A549 (cell line): ENCODE results near the gene EED. TPM values are rescaled to one million over a fixed set of nuclear protein-coding genes. Genes with fewer than 3 reads are reported as not detected.

ENCODE experiments used
- ATAC-seq, 2 experiments: fragments of 200-7000 bp in 1 of 2; fragments of >200 bp in 1 of 2; cut with Nextera tagmentation in 1 of 2; cut with Tn5 transposase in 1 of 2; 3 replicates each; pipeline versions ENCODE4 v1.8.0 to v1.9.1; 2018 to 2020; ENCODE audit warnings: mild to moderate bottlenecking in 1 of 2, moderate library complexity in 1 of 2
- CTCF ChIA-PET: fragments of 300-600 bp; sonication (Branson Sonifier 250); formaldehyde crosslinking; extraction: SDS; loops from one replicate; lab custom pipeline; 2021; ENCODE audit warnings: antibody characterized with exemption, inconsistent platforms; lab: Yijun Ruan, JAX
- POLR2A ChIA-PET: fragments of 350-600 bp; formaldehyde crosslinking; extraction: SDS; loops from one replicate; lab custom pipeline; 2021; ENCODE audit warnings: antibody characterized with exemption, inconsistent platforms; lab: Yijun Ruan, JAX
- DNase-seq, 2 experiments: peaks; one replicate each; pipeline versions ENCODE4 v3.0.0 to v3.0.0-alpha.2; 2011 to 2016; ENCODE audit warnings: low read depth in 1 of 2, low spot score in 1 of 2
- FAIRE-seq: peaks from 2 replicates; lab custom pipeline; 2011; peaks lifted over from hg19 to GRCh38; lab: Jason Lieb, UNC
- H3K27ac ChIP-seq, 2 experiments: fragments of >200 bp; sonication (Bioruptor Twin); formaldehyde crosslinking; 3 replicates each; pipeline ENCODE4 v1.5.1; 2016 to 2017
- H3K4me1 ChIP-seq: fragments of >200 bp; sonication (Bioruptor Twin); formaldehyde crosslinking; 3 replicates; pipeline ENCODE4 v1.6.1; 2016
- H3K4me2 ChIP-seq: fragments of >200 bp; sonication (Bioruptor Twin); formaldehyde crosslinking; 3 replicates; pipeline ENCODE4 v1.6.1; 2016
- H3K4me3 ChIP-seq: fragments of >200 bp; sonication (Bioruptor Twin); formaldehyde crosslinking; 3 replicates; pipeline ENCODE4 v1.5.1; 2016
- H3K9me3 ChIP-seq: fragments of >200 bp; sonication (Bioruptor Twin); formaldehyde crosslinking; 3 replicates; pipeline ENCODE4 v1.6.1; 2016
- BCL3 ChIP-seq: fragments of >200 bp; sonication (Bioruptor Twin); formaldehyde crosslinking; IDR thresholded peaks from 3 replicates; pipeline ENCODE4 v1.6.1; 2016
- CEBPB ChIP-seq, 2 experiments: fragments of >200 bp in 1 of 2; sonication (Bioruptor Twin) in 1 of 2; formaldehyde crosslinking in 1 of 2; IDR thresholded peaks; 2 replicates each; pipeline ENCODE4 v1.6.1; 2012 to 2016
- E2F6 ChIP-seq: IDR thresholded peaks from 2 replicates; pipeline ENCODE4 v1.6.1; 2012; ENCODE audit warnings: low read depth, borderline replicate concordance
- EHF ChIP-seq: fragments of 250-450 bp; sonication (Bioruptor Pico); IDR thresholded peaks from 2 replicates; pipeline ENCODE4 v1.5.0; 2020; ENCODE audit warnings: mild to moderate bottlenecking
- EHMT2 ChIP-seq: fragments of 200-600 bp; sonication (generic); IDR thresholded peaks from 2 replicates; pipeline ENCODE4 v1.6.1; 2016; ENCODE audit warnings: antibody characterized with exemption, low read depth, mild to moderate bottlenecking, moderate library complexity
- HES2 ChIP-seq: fragments of >200 bp; sonication (Bioruptor Twin); formaldehyde crosslinking; IDR thresholded peaks from 2 replicates; pipeline ENCODE4 v1.6.1; 2016
- HMGXB4 ChIP-seq: fragments of 250-450 bp; sonication (Bioruptor Pico); IDR thresholded peaks from 2 replicates; pipeline ENCODE4 v1.5.0; 2021; ENCODE audit warnings: mild to moderate bottlenecking, moderate library complexity, borderline replicate concordance
- HOXB5 ChIP-seq: fragments of 250-450 bp; sonication (Bioruptor Pico); IDR thresholded peaks from 2 replicates; pipeline ENCODE4 v1.5.0; 2020; ENCODE audit warnings: mild to moderate bottlenecking, moderate library complexity
- JUN ChIP-seq, 2 experiments: fragments of >200 bp; sonication (Bioruptor Twin); formaldehyde crosslinking; IDR thresholded peaks; 2 replicates in 1 of 2; 3 replicates in 1 of 2; pipeline ENCODE4 v1.6.1; 2016 to 2017
- KDM5A ChIP-seq: fragments of 200-600 bp; sonication (generic); IDR thresholded peaks from 2 replicates; pipeline ENCODE4 v1.6.1; 2016; ENCODE audit warnings: antibody characterized with exemption, mild to moderate bottlenecking
- MAFK ChIP-seq: fragments of 450-650 bp; IDR thresholded peaks from 2 replicates; pipeline ENCODE4 v1.6.1; 2014; ENCODE audit not compliant: partially characterized antibody
- NPAS2 ChIP-seq: fragments of 250-450 bp; sonication (Bioruptor Pico); IDR thresholded peaks from 2 replicates; pipeline ENCODE4 v1.8.0; 2022; ENCODE audit warnings: mild to moderate bottlenecking, moderate library complexity, borderline replicate concordance
- PHF8 ChIP-seq: fragments of 200-600 bp; sonication (generic); IDR thresholded peaks from 2 replicates; pipeline ENCODE4 v1.6.1; 2016; ENCODE audit warnings: low read depth, mild to moderate bottlenecking, antibody characterized with exemption, moderate library complexity, borderline replicate concordance
- REST ChIP-seq: fragments of 200-600 bp; sonication (generic); IDR thresholded peaks from 2 replicates; pipeline ENCODE4 v1.6.1; 2016; ENCODE audit warnings: antibody characterized with exemption, mild to moderate bottlenecking, moderate library complexity
- RFX5 ChIP-seq: fragments of 450-650 bp; IDR thresholded peaks from 2 replicates; pipeline ENCODE4 v1.7.1; 2014; ENCODE audit warnings: antibody characterized with exemption, mild to moderate bottlenecking, moderate library complexity
- SMC3 ChIP-seq: fragments of >200 bp; sonication (Bioruptor Twin); formaldehyde crosslinking; IDR thresholded peaks from 3 replicates; pipeline ENCODE4 v1.6.1; 2018; ENCODE audit warnings: inconsistent platforms
- USF2 ChIP-seq: fragments of 450-650 bp; IDR thresholded peaks from 2 replicates; pipeline ENCODE4 v1.6.1; 2014; ENCODE audit warnings: antibody characterized with exemption
- WGBS: methylation state at CpG from one replicate; pipeline ENCODE4 v1.1.6; 2017; ENCODE audit errors: missing lambda C conversion rate; 5-methylcytosine and 5-hydroxymethylcytosine counted together
- polyA plus RNA-seq, 4 experiments: library from polyadenylated mRNA; depleted of rRNA in 3 of 4; stranded (reverse); fragments of >200 nt; fragmentation: RNase III in 1 of 4; extraction: RNeasy Plus Mini Kit Qiagen cat#74134 plus additional on column Dnase treatment in 1 of 4; gene quantifications; 2 replicates in 3 of 4; 3 replicates in 1 of 4; pipeline ENCODE4 v1.2.3, GENCODE V29; 2011 to 2017

The EED gene
- polyA plus RNA-seq, 2 of the 4 experiments (the other 2 are of a cell fraction), result 33.0 to 43.6 TPM

GRCh38 chr11:86219311-86220193 lies 25.0 kb upstream of the EED start (continued):
- no peak for TF ChIP-seq EHF
- no peak for TF ChIP-seq MAFK
- no peak for TF ChIP-seq USF2

GRCh38 chr11:86220653-86221052 lies 23.9 kb upstream of the EED start:
- H3K4me2 ChIP-seq, result no peak overlapping the region
- no peak for ATAC-seq
- H3K27ac ChIP-seq, result no peak overlapping the region
- no peak for FAIRE-seq
- whole genome bisulfite sequencing, result 76% methylated on average over 1 of the region's 1 CpG
- H3K4me3 ChIP-seq, result no peak overlapping the region
- no peak for DNase-seq
- CTCF ChIA-PET, result interaction anchor here (1.1 to 8.4 kb wide), 4 partner anchors 9 to 366 kb away, joined by 5 to 46 read pairs (median 10); partner anchors contain the start of gene CCDC83
- TF ChIP-seq CEBPB (IDR thresholded peaks at IDR 0.05) (no peak), SMC3 (no peak), HMGXB4 (CRISPR knock-in tag) (no peak), JUN (IDR thresholded peaks at IDR 0.05) (no peak), REST (no peak), NPAS2 (CRISPR knock-in tag) (no peak), E2F6 (no peak), HOXB5 (no peak), KDM5A (no peak), RFX5 (no peak), MAFK (no peak), PHF8 (no peak), USF2 (no peak), HES2 (no peak), BCL3 (no peak), EHMT2 (no peak)
- TF ChIP-seq, all 56 proteins: peak for 0
- POLR2A ChIA-PET, result no interaction called here
- Histone ChIP-seq H3K4me1 (no peaks in the 10 kb centered on the region), H3K9me3 (0 out of 3 replicates have a peak, but pooled peaks cover 7% of the 10 kb centered on the region)
